Muscle layer of colon (tissue), 2 donors: ENCODE measurements around the gene TDRD10.
"Not testable (repeated sequence)": the region's sequence is repeated elsewhere in the genome, so short reads cannot be mapped to it uniquely, and the experiment has no call there.

Experiments used
- H3K27ac ChIP-seq: one replicate; pipeline ENCODE4 v1.7.0; 2013; ENCODE audit warnings: low read depth, mild to moderate bottlenecking, low read length, moderate library complexity
- H3K27me3 ChIP-seq, 2 donors: one replicate each; pipeline ENCODE4 v1.7.0; 2013; ENCODE audit warnings: low read length in 2 of 2, mild to moderate bottlenecking in 2 of 2; ENCODE audit not compliant: insufficient read depth in 2 of 2, control insufficient read depth in 1 of 2
- H3K36me3 ChIP-seq: one replicate; pipeline ENCODE4 v1.7.0; 2013; ENCODE audit warnings: mild to moderate bottlenecking, low read length; ENCODE audit not compliant: insufficient read depth
- H3K4me1 ChIP-seq: one replicate; pipeline ENCODE4 v1.7.0; 2013; ENCODE audit warnings: mild to moderate bottlenecking, low read length; ENCODE audit not compliant: insufficient read depth
- H3K4me3 ChIP-seq, 2 donors: one replicate each; pipeline ENCODE4 v1.7.0; 2013; ENCODE audit warnings: low read length in 2 of 2, low read depth in 1 of 2, mild to moderate bottlenecking in 1 of 2, moderate library complexity in 1 of 2
- H3K9ac ChIP-seq: one replicate; pipeline ENCODE4 v1.7.0; 2013; ENCODE audit warnings: low read length
- H3K9me3 ChIP-seq: one replicate; pipeline ENCODE4 v1.7.0; 2013; ENCODE audit warnings: mild to moderate bottlenecking, low read length
- donor health status: abdominal sarcoma.
- donor health status: Adenocarcinoma of cecum.

Gene TDRD10

GRCh38 chr1:154521695-154522094, 19.7 kb downstream of the TDRD10 start:
- Histone ChIP-seq H3K4me1 (no peaks in the 10 kb centered on the region), H3K9ac (no peak overlapping the region), H3K4me3 (no peak overlapping the region), H3K36me3 (no peaks in the 10 kb centered on the region), H3K27ac (no peak overlapping the region), H3K9me3 (no peaks in the 10 kb centered on the region), H3K27me3 (no peaks in the 10 kb centered on the region)

- no peaks in the 10 kb centered on the region for H3K36me3 ChIP-seq
- no peak overlapping the region for H3K9ac ChIP-seq
- H3K4me1 ChIP-seq: no peaks in the 10 kb centered on the region
- H3K9me3 ChIP-seq: no peaks in the 10 kb centered on the region
- no peak overlapping the region for H3K4me3 ChIP-seq
- H3K27ac ChIP-seq: no peak overlapping the region
- no peaks in the 10 kb centered on the region for H3K27me3 ChIP-seq
Observed at GRCh38 chr1:154524881-154525280, 22.9 kb downstream of the TDRD10 start.

GRCh38 chr1:154527192-154527591, 25.2 kb downstream of the TDRD10 start:
- Histone ChIP-seq H3K27me3 (no peaks in the 10 kb centered on the region), H3K9ac (no peak overlapping the region), H3K4me1 (no peaks in the 10 kb centered on the region), H3K36me3 (no peaks in the 10 kb centered on the region), H3K27ac (no peak overlapping the region), H3K4me3 (no peak overlapping the region), H3K9me3 (no peaks in the 10 kb centered on the region)

- Histone ChIP-seq H3K36me3 (no peaks in the 10 kb centered on the region), H3K27me3 (no peaks in the 10 kb centered on the region), H3K9me3 (no peaks in the 10 kb centered on the region), H3K27ac (no peak overlapping the region), H3K4me1 (no peaks in the 10 kb centered on the region), H3K4me3 (no peak overlapping the region), H3K9ac (no peak overlapping the region)
Observed at GRCh38 chr1:154529308-154529707, 27.3 kb downstream of the TDRD10 start.

GRCh38 chr1:154531950-154532349, 29.9 kb downstream of the TDRD10 start:
- H3K27ac ChIP-seq, H3K4me1 ChIP-seq, H3K9me3 ChIP-seq, H3K4me3 ChIP-seq, H3K27me3 ChIP-seq, H3K36me3 ChIP-seq, H3K9ac ChIP-seq: not testable (repeated sequence)

GRCh38 chr1:154533952-154534844, 32.2 kb downstream of the TDRD10 start:
- Histone ChIP-seq H3K4me1 (no peaks in the 10 kb centered on the region), H3K27me3 (no peaks in the 10 kb centered on the region), H3K9me3 (no peaks in the 10 kb centered on the region), H3K9ac (no peak overlapping the region), H3K4me3 (no peak overlapping the region), H3K27ac (no peak overlapping the region), H3K36me3 (no peaks in the 10 kb centered on the region)

- no peak overlapping the region for H3K4me3 ChIP-seq
- H3K27me3 ChIP-seq: no peaks in the 10 kb centered on the region
- no peak overlapping the region for H3K27ac ChIP-seq
- no peaks in the 10 kb centered on the region for H3K9me3 ChIP-seq
- H3K4me1 ChIP-seq: no peaks in the 10 kb centered on the region
- no peaks in the 10 kb centered on the region for H3K36me3 ChIP-seq
- H3K9ac ChIP-seq: no peak overlapping the region
Observed at GRCh38 chr1:154536570-154536969, 34.6 kb downstream of the TDRD10 start.

GRCh38 chr1:154539486-154540483, 37.8 kb downstream of the TDRD10 start:
- Histone ChIP-seq H3K9me3 (no peaks in the 10 kb centered on the region), H3K4me1 (no peaks in the 10 kb centered on the region), H3K4me3 (no peak overlapping the region), H3K27me3 (no peaks in the 10 kb centered on the region), H3K27ac (no peak overlapping the region), H3K9ac (no peak overlapping the region), H3K36me3 (no peaks in the 10 kb centered on the region)

GRCh38 chr1:154541231-154541630, 39.2 kb downstream of the TDRD10 start:
- Histone ChIP-seq H3K4me1 (no peaks in the 10 kb centered on the region), H3K27me3 (no peaks in the 10 kb centered on the region), H3K4me3 (no peak overlapping the region), H3K36me3 (no peaks in the 10 kb centered on the region), H3K9me3 (no peaks in the 10 kb centered on the region), H3K27ac (no peak overlapping the region), H3K9ac (no peak overlapping the region)

- Histone ChIP-seq H3K27me3 (no peaks in the 10 kb centered on the region), H3K27ac (no peak overlapping the region), H3K36me3 (peaks cover 29% of the 10 kb centered on the region), H3K9me3 (no peaks in the 10 kb centered on the region), H3K4me3 (no peak overlapping the region), H3K4me1 (no peaks in the 10 kb centered on the region), H3K9ac (no peak overlapping the region)
Observed at GRCh38 chr1:154546264-154547063, 44.4 kb downstream of the TDRD10 start.
